HepG2 (cell line): ENCODE measurements around the gene LONP1. TPM values are rescaled to one million over a fixed set of nuclear protein-coding genes. Genes with fewer than 3 reads are reported as not detected.

Experiments
- ATAC-seq: fragments of 200-7000 bp; cut with Tn5 transposase; 3 replicates; pipeline ENCODE4 v1.9.1; 2020; ENCODE audit warnings: mild to moderate bottlenecking, moderate library complexity
- BruUV-seq: library from RNA; stranded (reverse); fragments of 400-500 nt; replicated peaks from 2 replicates; lab custom pipeline; 2021; lab: Mats Ljungman, UMichigan
- CTCF ChIA-PET: fragments of 300-600 bp; formaldehyde crosslinking; extraction: SDS; loops from one replicate; lab custom pipeline; 2021; ENCODE audit warnings: low total read pairs, inconsistent platforms, low intra/inter-chr PET ratio; lab: Yijun Ruan, JAX
- POLR2A ChIA-PET: fragments of 350-600 bp; sonication (Branson Sonifier 250); formaldehyde crosslinking; loops from one replicate; lab custom pipeline; 2020; ENCODE audit warnings: antibody characterized with exemption, inconsistent platforms; lab: Yijun Ruan, JAX
- DNase-seq: peaks from one replicate; pipeline ENCODE4 v3.0.0-alpha.2; 2015; ENCODE audit warnings: low spot score
- FAIRE-seq: peaks from 3 replicates; lab custom pipeline; 2011; peaks lifted over from hg19 to GRCh38; lab: Jason Lieb, UNC
- H2AFZ ChIP-seq: one replicate; pipeline ENCODE4 v1.6.1; 2011; ENCODE audit warnings: low read length, inconsistent platforms
- H3K27ac ChIP-seq: fragments of 300-600 bp; 3 replicates; pipeline ENCODE4 v1.8.0; 2011; ENCODE audit warnings: mixed run types, mild to moderate bottlenecking, mixed read lengths, low read length, inconsistent platforms; ENCODE audit not compliant: insufficient read depth; ENCODE audit errors: extremely low read length
- H3K27me3 ChIP-seq, 2 experiments: fragments of 200-600 bp in 1 of 2; 2 replicates in 1 of 2; 3 replicates in 1 of 2; pipeline versions ENCODE4 v1.6.0 to v1.8.0; 2011; ENCODE audit warnings: low read length in 2 of 2, mild to moderate bottlenecking in 2 of 2, moderate library complexity in 2 of 2, inconsistent platforms in 1 of 2; ENCODE audit not compliant: insufficient read depth in 2 of 2, control insufficient read depth in 1 of 2
- H3K36me3 ChIP-seq, 2 experiments: fragments of 200-600 bp in 1 of 2; replicated peaks in 1 of 2; 2 replicates in 1 of 2; 3 replicates in 1 of 2; pipeline versions ENCODE4 v1.5.1 to v1.8.0; 2011; ENCODE audit warnings: low read length in 2 of 2, inconsistent platforms in 1 of 2; ENCODE audit not compliant: insufficient read depth in 2 of 2, control insufficient read depth in 1 of 2
- H3K4me1 ChIP-seq: 2 replicates; pipeline ENCODE4 v1.5.1; 2012; ENCODE audit warnings: low read length, inconsistent platforms; ENCODE audit not compliant: insufficient read depth
- H3K4me2 ChIP-seq: 2 replicates; pipeline ENCODE4 v1.6.0; 2011; ENCODE audit warnings: low read depth, low read length, inconsistent platforms
- H3K4me3 ChIP-seq, 3 experiments: fragments of 200-600 bp in 1 of 3; sonication (generic), shearing (Covaris generic) in 1 of 3; replicated peaks in 1 of 3; 2 replicates each; pipeline ENCODE4 v1.5.1; 2011 to 2016; ENCODE audit warnings: low read length in 3 of 3, inconsistent platforms in 2 of 3, low read depth in 2 of 3, mild to moderate bottlenecking in 2 of 3, control low read depth in 1 of 3, mixed read lengths in 1 of 3; ENCODE audit not compliant: insufficient read depth in 1 of 3
- H3K79me2 ChIP-seq: one replicate; pipeline ENCODE4 v1.6.1; 2011; ENCODE audit warnings: low read length, inconsistent platforms; ENCODE audit not compliant: insufficient read depth
- H3K9ac ChIP-seq: 2 replicates; pipeline ENCODE4 v1.6.0; 2011; ENCODE audit warnings: mild to moderate bottlenecking, low read depth, low read length, inconsistent platforms; ENCODE audit not compliant: insufficient read depth
- H3K9me3 ChIP-seq: 2 replicates; pipeline ENCODE4 v1.5.1; 2012; ENCODE audit warnings: mild to moderate bottlenecking, low read length
- H4K20me1 ChIP-seq: 2 replicates; pipeline ENCODE4 v1.6.0; 2011; ENCODE audit warnings: inconsistent platforms, mild to moderate bottlenecking, low read length, moderate library complexity; ENCODE audit not compliant: insufficient read depth
- FOXC1 ChIP-seq: sonication (generic); formaldehyde crosslinking; IDR thresholded peaks from 2 replicates; pipeline ENCODE4 v1.8.0; 2022; ENCODE audit warnings: mild to moderate bottlenecking, missing genetic modification reagents, borderline replicate concordance
- HOXA3 ChIP-seq: sonication (generic); formaldehyde crosslinking; IDR thresholded peaks from 2 replicates; pipeline ENCODE4 v1.5.0; 2020; ENCODE audit warnings: missing genetic modification reagents
- WGBS: methylation state at CpG from one replicate; pipeline ENCODE4 v1.1.6; 2017; ENCODE audit warnings: low lambda C conversion rate; 5-methylcytosine and 5-hydroxymethylcytosine counted together
- in situ Hi-C: cut with HindIII; loops from 2 replicates; pipeline ENCODE4 v1.10.0; 2017; ENCODE audit warnings: low pct_unique_long_range_greater_than_20kb; ENCODE audit not compliant: extremely low pct_ligation_motif_present
- intact Hi-C: fragments of 100-400 bp; cut with micrococcal nuclease; formaldehyde crosslinking; loops from one replicate; pipeline ENCODE4 v1.10.0; 2022; ENCODE audit not compliant: unreplicated experiment
- polyA plus RNA-seq, 8 experiments: library from polyadenylated mRNA; depleted of rRNA in 3 of 8; stranded (reverse) in 7 of 8; unstranded in 1 of 8; fragments of >200 nt; fragmentation: Illumina TruSeq in 4 of 8; extraction: Trizol in 4 of 8; gene quantifications; 2 replicates each; pipeline versions ENCODE4 v1.2.1 to v1.2.3, GENCODE V29; 2011 to 2016; ENCODE audit warnings: low read depth in 4 of 8, missing spikeins in 1 of 8, mixed read lengths in 1 of 8; ENCODE audit not compliant: insufficient read depth in 1 of 8
- total RNA-seq, 5 experiments: library from RNA; depleted of rRNA; stranded (reverse); fragments of >200 nt; fragmentation: Illumina TruSeq; extraction: Trizol; gene quantifications; 2 replicates each; pipeline ENCODE4 v1.2.3, GENCODE V29; 2016; ENCODE audit warnings: low read depth in 1 of 5
- TF ChIP-seq, protein P1 (sequence below), 2 experiments: sonication (generic) in 1 of 2; formaldehyde crosslinking in 1 of 2; IDR thresholded peaks; 2 replicates each; pipeline versions ENCODE4 v1.4.0 to v1.6.1; 2018 to 2020; ENCODE audit warnings: missing genetic modification reagents in 2 of 2, borderline replicate concordance in 1 of 2, low read depth in 1 of 2, mild to moderate bottlenecking in 1 of 2, missing biosample characterization in 1 of 2
- TF ChIP-seq, protein P2 (sequence below): fragments of 450-650 bp; IDR thresholded peaks from 2 replicates; pipeline ENCODE4 v1.6.1; 2016

The LONP1 gene
- total and polyA plus RNA-seq, 2 of the 13 experiments (the other 11 are each of a cell fraction or from before 2014, with no cell fraction given), result 59.5 to 76.8 TPM

DNA sequence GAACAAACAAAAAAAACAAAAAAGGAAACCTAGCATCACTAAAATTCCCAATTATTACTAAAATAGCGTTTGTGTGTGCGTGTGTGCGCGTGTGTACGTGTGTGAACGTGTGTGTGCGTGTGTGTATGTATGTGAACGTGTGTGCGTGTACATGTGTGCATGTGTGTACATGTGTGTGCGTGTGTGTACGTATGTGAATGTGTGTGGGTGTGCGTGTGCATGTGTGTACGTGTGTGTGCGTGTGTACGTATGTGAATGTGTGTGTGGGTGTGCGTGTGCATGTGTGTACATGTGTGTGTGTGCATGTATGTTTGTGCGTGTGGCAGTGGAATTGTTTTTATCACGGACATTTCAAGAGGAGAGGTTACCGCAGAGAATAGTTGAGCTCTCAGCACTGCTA is 22.1 kb upstream of the LONP1 start:
- Histone ChIP-seq H3K27ac (no peak overlapping the region), H3K4me3 (no peak overlapping the region), H3K36me3 (no peaks in the 10 kb centered on the region), H3K9ac (no peak overlapping the region), H3K79me2 (no peaks in the 10 kb centered on the region), H3K27me3 (peaks cover 1 to 8% of the 10 kb centered on the region in 2 experiments; a peak in 2 of 5 replicates), H2AFZ (no peak overlapping the region), H3K4me1 (peaks cover 27% of the 10 kb centered on the region), H3K4me2 (no peak overlapping the region), H4K20me1 (no peaks in the 10 kb centered on the region), H3K9me3 (no peaks in the 10 kb centered on the region)
- in situ Hi-C loops (no loop called here), intact Hi-C loops (no loop called here)
- no peak for TF ChIP-seq FOXC1 (CRISPR knock-in tag)
- TF ChIP-seq, protein P1, sequence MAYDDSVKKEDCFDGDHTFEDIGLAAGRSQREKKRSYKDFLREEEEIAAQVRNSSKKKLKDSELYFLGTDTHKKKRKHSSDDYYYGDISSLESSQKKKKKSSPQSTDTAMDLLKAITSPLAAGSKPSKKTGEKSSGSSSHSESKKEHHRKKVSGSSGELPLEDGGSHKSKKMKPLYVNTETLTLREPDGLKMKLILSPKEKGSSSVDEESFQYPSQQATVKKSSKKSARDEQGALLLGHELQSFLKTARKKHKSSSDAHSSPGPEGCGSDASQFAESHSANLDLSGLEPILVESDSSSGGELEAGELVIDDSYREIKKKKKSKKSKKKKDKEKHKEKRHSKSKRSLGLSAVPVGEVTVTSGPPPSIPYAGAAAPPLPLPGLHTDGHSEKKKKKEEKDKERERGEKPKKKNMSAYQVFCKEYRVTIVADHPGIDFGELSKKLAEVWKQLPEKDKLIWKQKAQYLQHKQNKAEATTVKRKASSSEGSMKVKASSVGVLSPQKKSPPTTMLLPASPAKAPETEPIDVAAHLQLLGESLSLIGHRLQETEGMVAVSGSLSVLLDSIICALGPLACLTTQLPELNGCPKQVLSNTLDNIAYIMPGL (CRISPR knock-in tag; IDR thresholded peaks at IDR 0.05; ENCODE audit: borderline replicate concordance in 1 of 2, low read depth in 1 of 2), result no peak
- TF ChIP-seq, protein P2, sequence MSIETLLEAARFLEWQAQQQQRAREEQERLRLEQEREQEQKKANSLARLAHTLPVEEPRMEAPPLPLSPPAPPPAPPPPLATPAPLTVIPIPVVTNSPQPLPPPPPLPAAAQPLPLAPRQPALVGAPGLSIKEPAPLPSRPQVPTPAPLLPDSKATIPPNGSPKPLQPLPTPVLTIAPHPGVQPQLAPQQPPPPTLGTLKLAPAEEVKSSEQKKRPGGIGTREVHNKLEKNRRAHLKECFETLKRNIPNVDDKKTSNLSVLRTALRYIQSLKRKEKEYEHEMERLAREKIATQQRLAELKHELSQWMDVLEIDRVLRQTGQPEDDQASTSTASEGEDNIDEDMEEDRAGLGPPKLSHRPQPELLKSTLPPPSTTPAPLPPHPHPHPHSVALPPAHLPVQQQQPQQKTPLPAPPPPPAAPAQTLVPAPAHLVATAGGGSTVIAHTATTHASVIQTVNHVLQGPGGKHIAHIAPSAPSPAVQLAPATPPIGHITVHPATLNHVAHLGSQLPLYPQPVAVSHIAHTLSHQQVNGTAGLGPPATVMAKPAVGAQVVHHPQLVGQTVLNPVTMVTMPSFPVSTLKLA, result peak; percentile 29; the same call in 1 of the 2 replicates
- TF ChIP-seq HOXA3, result no peak
- BruUV-seq, result no TSS peak
- no peak for DNase-seq
- no peak for ATAC-seq
- 55% methylated on average over 19 of the region's 19 CpGs for WGBS
- FAIRE-seq, result no peak
- CTCF ChIA-PET, result no interaction called here
- POLR2A ChIA-PET, result no interaction called here
